Panc1 (cell line): ENCODE data around the gene IFITM1.

Source experiments
- CTCF ChIP-seq: fragments of 450-650 bp; IDR thresholded peaks from 2 replicates; pipeline ENCODE4 v1.5.1; 2017; ENCODE audit warnings: mild to moderate bottlenecking
- POLR2AphosphoS5 ChIP-seq: IDR thresholded peaks from 2 replicates; pipeline ENCODE4 v1.6.1; 2012; ENCODE audit warnings: mild to moderate bottlenecking, low read depth, low read length, moderate library complexity
- REST ChIP-seq, 2 experiments: IDR thresholded peaks; 2 replicates each; pipeline ENCODE4 v1.6.1; 2011 to 2012; ENCODE audit warnings: low read depth in 2 of 2, control low read depth in 1 of 2, low read length in 1 of 2, mild to moderate bottlenecking in 1 of 2, moderate library complexity in 1 of 2; ENCODE audit not compliant: insufficient read depth in 1 of 2

GRCh38 chr11:312092-312816, 1.6 kb upstream of the IFITM1 start:
- TF ChIP-seq CTCF (no peak), REST (IDR thresholded peaks at IDR 0.05; ENCODE audit: insufficient read depth in 1 of 2, low read depth in 2 of 2, low read length in 1 of 2) (no peak), POLR2AphosphoS5 (no peak)
